GM21381 (cell line): ENCODE data around the gene XRN2.
"Not testable (repeated sequence)": the region's sequence is repeated elsewhere in the genome, so short reads cannot be mapped to it uniquely, and the experiment has no call there.

Source experiments
- ATAC-seq: cut with Tn5 transposase; IDR thresholded peaks from one replicate; pipeline ENCODE4 v1.9.1; 2021; ENCODE audit warnings: mild to moderate bottlenecking, moderate library complexity; ENCODE audit not compliant: unreplicated experiment

Gene XRN2

DNA sequence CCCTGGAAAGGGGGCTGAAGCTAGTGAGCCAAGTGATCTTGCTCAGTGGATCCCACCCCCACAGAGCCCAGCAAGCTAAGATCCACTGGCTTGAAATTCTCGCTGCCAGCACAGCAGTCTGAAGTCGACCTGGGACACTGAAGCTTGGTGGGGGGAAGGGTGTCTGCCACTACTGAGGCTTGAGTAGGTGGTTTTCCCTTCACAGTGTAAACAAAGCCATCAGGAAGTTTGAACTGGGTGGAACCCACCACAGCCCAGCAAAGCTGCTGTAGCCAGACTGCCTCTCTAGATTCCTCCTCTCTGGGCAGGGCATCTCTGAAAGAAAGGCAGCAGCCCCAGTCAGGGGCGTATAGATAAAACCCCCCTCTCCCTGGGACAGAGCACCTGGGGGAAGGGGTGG, 110.9 kb downstream of the XRN2 start:
- not testable (repeated sequence) for ATAC-seq

- not testable (repeated sequence) for ATAC-seq
Observed at GRCh38 chr20:21419147-21419546, 116.0 kb downstream of the XRN2 start.

- ATAC-seq = no peak
Observed at GRCh38 chr20:21421601-21422236, 118.6 kb downstream of the XRN2 start.

DNA sequence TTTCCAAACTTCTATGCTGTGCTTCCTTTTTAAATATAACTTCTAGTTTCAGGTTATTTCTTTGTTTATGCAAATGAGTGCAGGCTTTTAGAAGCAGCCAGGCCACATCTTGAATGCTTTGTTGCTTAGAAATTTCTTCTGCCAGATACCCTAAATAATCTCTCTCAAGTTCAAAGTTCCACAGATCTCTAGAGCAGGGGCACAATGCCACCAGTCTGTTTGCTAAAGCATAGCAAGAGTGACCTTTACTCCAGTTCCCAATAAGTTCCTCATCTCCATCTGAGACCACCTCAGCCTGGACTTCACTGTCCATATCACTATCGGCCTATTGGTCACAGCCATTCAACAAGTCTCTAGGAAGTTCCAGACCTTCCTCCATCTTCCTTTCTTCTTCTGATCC, 120.6 kb downstream of the XRN2 start:
- ATAC-seq = not testable (repeated sequence)

DNA sequence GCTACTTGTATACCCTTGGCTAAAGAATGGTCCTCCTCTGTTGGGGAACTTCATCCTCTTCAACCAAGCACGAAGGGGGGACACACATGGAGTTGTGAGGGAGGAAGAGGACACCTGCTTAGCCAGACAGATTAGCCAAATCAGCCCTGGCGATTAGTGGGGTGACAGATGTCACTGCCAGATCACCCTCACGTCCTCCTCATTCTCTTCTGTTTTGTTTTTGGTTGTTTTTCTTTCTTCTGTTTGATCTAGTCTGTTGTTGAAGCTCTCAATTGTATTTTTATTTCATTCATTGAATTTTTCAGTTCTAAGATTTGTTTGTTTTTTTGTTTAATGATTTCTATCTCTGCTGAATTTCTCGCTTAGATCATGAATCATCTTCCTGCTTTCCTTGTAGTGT, 121.7 kb downstream of the XRN2 start:
- ATAC-seq = no peak

- ATAC-seq = no peak
Observed at GRCh38 chr20:21430020-21430419, 126.9 kb downstream of the XRN2 start.

- ATAC-seq = no peak
Observed at GRCh38 chr20:21432911-21433310, 129.8 kb downstream of the XRN2 start.

- no peak for ATAC-seq
Observed at GRCh38 chr20:21433329-21433890, 130.3 kb downstream of the XRN2 start.

- no peak for ATAC-seq
Observed at GRCh38 chr20:21435576-21435975, 132.4 kb downstream of the XRN2 start.

DNA sequence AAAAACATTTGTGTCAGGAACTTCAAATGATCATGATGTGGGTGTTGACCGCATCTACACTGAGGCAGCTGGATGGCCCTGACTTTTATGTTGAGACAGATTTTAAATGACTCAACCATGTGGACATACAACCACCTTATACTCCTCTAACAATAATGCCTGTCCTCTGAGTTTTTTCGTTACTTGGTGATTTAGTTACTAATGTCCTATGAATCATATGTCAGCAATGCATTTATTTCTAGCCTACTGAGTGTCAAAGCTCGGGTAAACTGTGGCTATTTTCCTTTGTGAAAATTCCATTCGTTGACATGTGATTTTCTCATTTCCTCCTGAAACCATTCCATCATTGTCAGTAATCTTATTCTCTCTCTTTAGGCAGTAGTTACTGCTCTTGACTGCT, 133.1 kb downstream of the XRN2 start:
- no peak for ATAC-seq

DNA sequence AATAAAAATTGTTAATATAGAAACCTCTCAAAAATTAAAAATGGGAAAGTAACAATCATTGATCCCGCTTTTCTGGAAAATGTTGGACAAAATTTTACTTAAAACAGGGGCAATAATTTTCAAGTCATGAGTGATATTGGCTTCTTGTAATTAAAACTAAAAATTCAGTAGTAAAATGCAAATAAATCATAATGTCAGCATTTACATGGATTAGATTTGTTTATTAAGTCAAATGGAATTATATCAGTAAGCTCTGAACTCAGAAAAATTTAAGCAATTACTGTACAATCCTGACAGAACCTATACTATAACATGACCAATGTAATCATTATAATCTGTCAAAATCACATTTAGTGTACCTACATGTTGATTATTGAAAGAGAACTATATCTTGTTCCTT, 134.1 kb downstream of the XRN2 start:
- no peak for ATAC-seq

DNA sequence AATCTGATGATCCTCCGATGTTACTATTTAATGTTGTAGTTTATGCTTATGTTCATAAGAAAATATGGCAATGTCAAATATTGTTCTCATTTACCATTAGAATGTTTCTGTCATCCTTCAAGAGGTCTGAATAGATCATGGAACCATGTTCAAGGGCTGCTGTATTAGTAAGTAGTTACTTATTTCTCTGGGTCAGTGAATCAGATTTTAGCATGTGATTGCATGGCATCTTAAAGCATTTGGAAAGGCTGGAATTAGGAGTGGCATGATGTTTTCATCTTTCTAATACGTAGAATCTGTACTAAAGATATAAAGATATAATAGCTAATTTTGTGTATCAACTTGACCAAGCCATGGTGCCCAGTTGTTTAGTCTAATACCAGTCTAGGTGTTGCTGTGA, 134.7 kb downstream of the XRN2 start:
- ATAC-seq = no peak
